ENCODE data around the gene FLOT2. TPM values are rescaled to one million over a fixed set of nuclear protein-coding genes. Genes with fewer than 3 reads are reported as not detected.

The FLOT2 gene
- total and polyA plus RNA-seq, 2 of the 8 experiments (the other 6 are each of a cell fraction or from before 2014, with no cell fraction given), result 116 to 189 TPM

- Histone ChIP-seq H3K23me2 (ENCODE audit: low read depth, low read length) (no peaks in the 10 kb centered on the region), H2BK20ac (ENCODE audit: low read length) (no peak overlapping the region), H3K79me1 (ENCODE audit: low read depth, low read length) (no peaks in the 10 kb centered on the region), H3K56ac (replicated peaks; ENCODE audit: insufficient read length, low read depth, low read length) (no peak overlapping the region), H2AK5ac (ENCODE audit: low read depth, low read length) (no peak overlapping the region), H3K9ac (replicated peaks in 1 of 4; ENCODE audit: extremely low read depth in 1 of 4, low read depth in 3 of 4, low read length in 3 of 4) (no peak overlapping the region), H3K4me1 (replicated peaks in 1 of 4; ENCODE audit: control insufficient read depth in 3 of 4, insufficient read depth in 4 of 4, low read length in 3 of 4) (no peaks in the 10 kb centered on the region), H3K27ac (ENCODE audit: low read depth, low read length) (no peak overlapping the region), H3K79me2 (ENCODE audit: control insufficient read depth in 1 of 2, insufficient read depth in 2 of 2, low read length in 2 of 2) (0 out of 4 replicates have a peak, but pooled peaks cover 0 to 2% of the 10 kb centered on the region in 2 experiments), H4K8ac (ENCODE audit: extremely low read depth, insufficient read depth, low read length) (no peak overlapping the region), H3K9me3 (ENCODE audit: insufficient read depth in 2 of 2, low read depth in 1 of 2, low read length in 1 of 2) (no peaks in the 10 kb centered on the region), H2AFZ (ENCODE audit: low read length) (no peak overlapping the region), H3K4me3 (ENCODE audit: extremely low read depth in 1 of 4, insufficient read depth in 2 of 4, low read depth in 3 of 4, low read length in 4 of 4) (no peak overlapping the region), H3K36me3 (ENCODE audit: control insufficient read depth in 2 of 4, insufficient read depth in 4 of 4, low read length in 3 of 4) (peaks cover 31 to 86% (median 79%) of the 10 kb centered on the region in 4 experiments), H3K23ac (ENCODE audit: insufficient read length) (no peak overlapping the region), H3K18ac (ENCODE audit: extremely low read depth, low read length) (no peak overlapping the region), H3K14ac (ENCODE audit: insufficient read length) (no peak overlapping the region), H4K5ac (ENCODE audit: insufficient read length, low read depth, low read length) (no peak overlapping the region), H2BK12ac (ENCODE audit: low read depth, low read length) (no peak overlapping the region), H4K20me1 (replicated peaks in 1 of 2; ENCODE audit: control insufficient read depth in 1 of 2, insufficient read depth in 2 of 2, low read length in 2 of 2) (peaks cover 2 to 9% of the 10 kb centered on the region in 2 experiments), H2BK15ac (ENCODE audit: low read length) (no peak overlapping the region), H4K91ac (replicated peaks; ENCODE audit: insufficient read length, low read length) (no peak overlapping the region), H2BK5ac (ENCODE audit: low read depth, low read length) (no peak overlapping the region), H2BK120ac (replicated peaks; ENCODE audit: low read depth, low read length) (no peak overlapping the region), H3K27me3 (replicated peaks in 1 of 4; ENCODE audit: control insufficient read depth in 3 of 4, extremely low read depth in 1 of 4, insufficient read depth in 3 of 4, low read length in 3 of 4) (no peaks in the 10 kb centered on the region), H3K4ac (replicated peaks; ENCODE audit: insufficient read length, low read depth, low read length) (no peak overlapping the region), H3K4me2 (ENCODE audit: insufficient read depth in 1 of 2, low read depth in 2 of 2, low read length in 2 of 2) (no peak overlapping the region)
- 85% methylated on average over 2 of the region's 2 CpGs; no CpG with 5 or more reads in 1 of the 2 experiments for WGBS, 2 experiments (ENCODE audit: extremely low coverage in 1 of 2, insufficient coverage in 1 of 2, insufficient read length in 1 of 2, insufficient replicate concordance in 2 of 2, low coverage in 1 of 2, low lambda C conversion rate in 2 of 2, missing lambda C conversion rate in 1 of 2)
- DNase-seq (ENCODE audit: low read depth in 1 of 2, low spot score in 2 of 2), result no peak
- FAIRE-seq, result no peak
- no peak for TF ChIP-seq CBX8 (IDR thresholded peaks at IDR 0.05; ENCODE audit: borderline replicate concordance, low read depth, low read length)
- CTCF ChIA-PET (ENCODE audit: partially characterized antibody), result interaction anchor here (0.6 to 16.4 kb wide), 9 partner anchors 8 to 373 kb away, joined by 3 to 123 read pairs (median 5); partner anchors contain the start of genes DHRS13 and TLCD1
- POLR2A ChIA-PET (ENCODE audit: partially characterized antibody), result interaction anchor here (0.6 to 2.4 kb wide), 10 partner anchors 9 to 198 kb away, joined by 3 to 7 read pairs (median 3); partner anchors contain the start of gene RPL23A
These were observed 20.8 kb upstream of the FLOT2 start for GRCh38 chr17:28918295-28918694.

All from H1 (cell line).